ENCODE measurements around the gene DARS1. TPM values are rescaled to one million over a fixed set of nuclear protein-coding genes. Genes with fewer than 3 reads are reported as not detected.
"Not testable (repeated sequence)": the region's sequence is repeated elsewhere in the genome, so short reads cannot be mapped to it uniquely, and the experiment has no call there.

DARS1 gene
- total RNA-seq, 1 experiment from 2014 or later: 85.3 TPM

GRCh38 chr2:135890149-135890548 is 95.3 kb downstream of the DARS1 start:
- POLR2A ChIA-PET: interaction anchor here (0.6 kb wide), 1 partner anchor 493 kb away, joined by 4 read pairs; no protein-coding TSS in a partner anchor
- no peak for DNase-seq (ENCODE audit: low read depth, low spot score)
- in situ Hi-C loops (cut with HindIII; ENCODE audit: low pct_unique_long_range_greater_than_20kb, low sequenced_read_pairs): no loop called here
- intact Hi-C loops (cut with micrococcal nuclease; ENCODE audit: unreplicated experiment): no loop called here
- no TSS peak for BruUV-seq (replicated peaks)
- no peaks in the 10 kb centered on the region for H3K4me1 ChIP-seq (ENCODE audit: control insufficient read depth, insufficient read depth, low read length)
- no peak overlapping the region for H3K4me3 ChIP-seq (ENCODE audit: low read depth in 2 of 2, low read length in 2 of 2)
- CTCF ChIA-PET: no interaction called here
- TF ChIP-seq SIN3A (IDR thresholded peaks at IDR 0.05; ENCODE audit: borderline replicate concordance, insufficient read depth, low read depth, low read length): no peak
- TF ChIP-seq POLR2AphosphoS5 (IDR thresholded peaks at IDR 0.05; ENCODE audit: low read depth, low read length): no peak
- no peak for TF ChIP-seq REST (IDR thresholded peaks at IDR 0.05; ENCODE audit: insufficient read depth in 1 of 2, low read depth in 2 of 2, low read length in 1 of 2)
- no peaks in the 10 kb centered on the region for H3K36me3 ChIP-seq (ENCODE audit: control insufficient read depth, insufficient read depth, low read length)
- no peaks in the 10 kb centered on the region for H3K9me3 ChIP-seq (ENCODE audit: control insufficient read depth, insufficient read depth, low read depth, low read length)
- no peaks in the 10 kb centered on the region for H3K27me3 ChIP-seq (ENCODE audit: control insufficient read depth, insufficient read depth, low read length)
- no peak for ATAC-seq
- no peak overlapping the region for H3K27ac ChIP-seq (ENCODE audit: low read length)

- CTCF ChIA-PET; H3K9me3 ChIP-seq (ENCODE audit: control insufficient read depth, insufficient read depth, low read depth, low read length); H3K36me3 ChIP-seq (ENCODE audit: control insufficient read depth, insufficient read depth, low read length); POLR2A ChIA-PET; BruUV-seq (replicated peaks); H3K4me1 ChIP-seq (ENCODE audit: control insufficient read depth, insufficient read depth, low read length); H3K4me3 ChIP-seq (ENCODE audit: low read depth in 2 of 2, low read length in 2 of 2); H3K27me3 ChIP-seq (ENCODE audit: control insufficient read depth, insufficient read depth, low read length); ATAC-seq; DNase-seq (ENCODE audit: low read depth, low spot score); in situ Hi-C loops (cut with HindIII; ENCODE audit: low pct_unique_long_range_greater_than_20kb, low sequenced_read_pairs); intact Hi-C loops (cut with micrococcal nuclease; ENCODE audit: unreplicated experiment); H3K27ac ChIP-seq (ENCODE audit: low read length): not testable (repeated sequence)
Observed at GRCh38 chr2:135888587-135888986, 96.8 kb downstream of the DARS1 start.

GRCh38 chr2:135885709-135886108 is 99.7 kb downstream of the DARS1 start:
- TF ChIP-seq REST (IDR thresholded peaks at IDR 0.05; ENCODE audit: insufficient read depth in 1 of 2, low read depth in 2 of 2, low read length in 1 of 2) (no peak), TCF7L2 (IDR thresholded peaks at IDR 0.05; ENCODE audit: low read depth, low read length) (no peak), CTCF (IDR thresholded peaks at IDR 0.05) (no peak), POLR2AphosphoS5 (IDR thresholded peaks at IDR 0.05; ENCODE audit: low read depth, low read length) (no peak), SIN3A (IDR thresholded peaks at IDR 0.05; ENCODE audit: borderline replicate concordance, insufficient read depth, low read depth, low read length) (no peak)
- DNase-seq (ENCODE audit: low read depth, low spot score): no peak
- Histone ChIP-seq H3K4me3 (ENCODE audit: low read depth in 2 of 2, low read length in 2 of 2) (no peak overlapping the region), H3K27ac (ENCODE audit: low read length) (no peak overlapping the region), H3K9me3 (ENCODE audit: control insufficient read depth, insufficient read depth, low read depth, low read length) (no peaks in the 10 kb centered on the region), H3K36me3 (ENCODE audit: control insufficient read depth, insufficient read depth, low read length) (no peaks in the 10 kb centered on the region), H3K27me3 (ENCODE audit: control insufficient read depth, insufficient read depth, low read length) (0 out of 2 replicates have a peak, but pooled peaks cover 7% of the 10 kb centered on the region), H3K4me1 (ENCODE audit: control insufficient read depth, insufficient read depth, low read length) (no peaks in the 10 kb centered on the region)
- ChIA-PET POLR2A (interaction anchor here (1.1 kb wide), 1 partner anchor 9 kb away, joined by 4 read pairs; the partner anchor contains the start of gene MCM6), CTCF (no interaction called here)
- intact Hi-C loops (cut with micrococcal nuclease; ENCODE audit: unreplicated experiment): no loop called here
- BruUV-seq (replicated peaks): no TSS peak
- ATAC-seq: no peak
- in situ Hi-C loops (cut with HindIII; ENCODE audit: low pct_unique_long_range_greater_than_20kb, low sequenced_read_pairs): no loop called here
